Fibroblast of villous mesenchyme (primary cell): ENCODE measurements around the gene PIBF1. TPM values are rescaled to one million over a fixed set of nuclear protein-coding genes. Genes with fewer than 3 reads are reported as not detected.

ENCODE experiments used
- DNase-seq: peaks from one replicate; pipeline ENCODE4 v3.0.0-alpha.2; 2010; ENCODE audit warnings: low read depth
- H3K4me3 ChIP-seq: 2 replicates; pipeline ENCODE4 v1.5.1; 2011; ENCODE audit warnings: low read depth, mild to moderate bottlenecking, low read length
- total RNA-seq: library from RNA; depleted of rRNA; stranded (reverse); fragments of >200 nt; gene quantifications from 2 replicates; pipeline ENCODE4 v1.2.3, GENCODE V29; 2012
- TF ChIP-seq, protein P1 (sequence below): IDR thresholded peaks from 2 replicates; pipeline ENCODE4 v1.5.1; 2012; ENCODE audit warnings: low read depth, mild to moderate bottlenecking, low read length; ENCODE audit not compliant: insufficient read depth

Gene PIBF1
- total RNA-seq, 1 donor: 25.0 TPM

DNA sequence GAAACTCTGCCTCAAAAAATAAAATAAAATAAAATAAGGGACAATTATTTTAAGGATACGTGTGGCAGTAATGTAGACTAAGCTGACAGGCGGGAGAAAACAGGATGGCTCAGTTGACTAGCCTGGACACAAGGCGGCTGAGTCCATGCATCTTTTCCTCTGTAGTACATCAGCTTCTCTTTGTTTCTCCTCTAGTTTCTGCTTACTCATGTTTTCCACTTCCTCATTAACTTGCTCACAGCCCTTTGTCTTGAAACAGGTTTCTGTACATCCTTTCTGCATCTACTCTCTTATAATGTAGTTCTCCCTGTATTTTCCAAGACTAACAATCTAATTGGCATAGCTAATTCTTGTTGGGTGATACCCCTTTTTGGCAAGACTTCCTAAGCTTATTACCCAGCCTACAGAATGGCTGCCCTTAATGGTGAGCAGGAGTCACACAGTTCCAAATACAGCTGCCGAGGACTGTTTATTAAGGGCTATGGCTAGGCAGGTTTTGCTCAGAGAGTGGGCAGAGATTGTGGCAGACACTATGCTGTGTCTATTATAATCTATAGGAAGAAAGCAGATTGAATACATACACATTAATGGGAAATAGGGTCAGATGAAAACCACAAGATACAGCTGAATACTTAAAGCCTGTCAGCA is 218.2 kb downstream of the PIBF1 start:
- DNase-seq: peak; percentile 17
- TF ChIP-seq, protein P1, sequence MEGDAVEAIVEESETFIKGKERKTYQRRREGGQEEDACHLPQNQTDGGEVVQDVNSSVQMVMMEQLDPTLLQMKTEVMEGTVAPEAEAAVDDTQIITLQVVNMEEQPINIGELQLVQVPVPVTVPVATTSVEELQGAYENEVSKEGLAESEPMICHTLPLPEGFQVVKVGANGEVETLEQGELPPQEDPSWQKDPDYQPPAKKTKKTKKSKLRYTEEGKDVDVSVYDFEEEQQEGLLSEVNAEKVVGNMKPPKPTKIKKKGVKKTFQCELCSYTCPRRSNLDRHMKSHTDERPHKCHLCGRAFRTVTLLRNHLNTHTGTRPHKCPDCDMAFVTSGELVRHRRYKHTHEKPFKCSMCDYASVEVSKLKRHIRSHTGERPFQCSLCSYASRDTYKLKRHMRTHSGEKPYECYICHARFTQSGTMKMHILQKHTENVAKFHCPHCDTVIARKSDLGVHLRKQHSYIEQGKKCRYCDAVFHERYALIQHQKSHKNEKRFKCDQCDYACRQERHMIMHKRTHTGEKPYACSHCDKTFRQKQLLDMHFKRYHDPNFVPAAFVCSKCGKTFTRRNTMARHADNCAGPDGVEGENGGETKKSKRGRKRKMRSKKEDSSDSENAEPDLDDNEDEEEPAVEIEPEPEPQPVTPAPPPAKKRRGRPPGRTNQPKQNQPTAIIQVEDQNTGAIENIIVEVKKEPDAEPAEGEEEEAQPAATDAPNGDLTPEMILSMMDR: no peak

DNA sequence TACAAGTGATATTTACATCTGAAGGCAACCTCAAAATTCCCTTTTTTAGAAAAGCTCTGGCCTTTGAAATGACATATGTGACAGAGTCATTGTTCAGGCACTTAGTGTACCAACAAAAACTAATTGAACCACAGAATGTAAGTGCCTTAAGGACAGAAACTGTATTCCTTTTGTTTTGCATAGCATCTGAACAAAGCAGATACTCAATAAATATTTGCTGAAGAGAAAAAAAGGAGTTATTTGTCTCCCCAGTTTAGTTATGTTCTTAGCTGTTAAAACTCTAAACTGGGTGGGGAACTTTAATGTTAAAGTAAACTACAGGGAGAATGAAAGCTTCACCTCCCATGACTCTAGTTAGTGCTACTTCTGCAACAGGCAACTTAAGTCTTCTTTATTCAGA is 220.0 kb downstream of the PIBF1 start:
- H3K4me3 ChIP-seq: no peak overlapping the region
- TF ChIP-seq, protein P1: no peak
- no peak for DNase-seq

More for the DNA sequence above, 218.2 kb downstream of the PIBF1 start:
- H3K4me3 ChIP-seq: no peak overlapping the region

- H3K4me3 ChIP-seq: no peak overlapping the region
- DNase-seq: no peak
- TF ChIP-seq, protein P1: no peak
These were observed 229.8 kb downstream of the PIBF1 start for GRCh38 chr13:73011751-73012150.

DNA sequence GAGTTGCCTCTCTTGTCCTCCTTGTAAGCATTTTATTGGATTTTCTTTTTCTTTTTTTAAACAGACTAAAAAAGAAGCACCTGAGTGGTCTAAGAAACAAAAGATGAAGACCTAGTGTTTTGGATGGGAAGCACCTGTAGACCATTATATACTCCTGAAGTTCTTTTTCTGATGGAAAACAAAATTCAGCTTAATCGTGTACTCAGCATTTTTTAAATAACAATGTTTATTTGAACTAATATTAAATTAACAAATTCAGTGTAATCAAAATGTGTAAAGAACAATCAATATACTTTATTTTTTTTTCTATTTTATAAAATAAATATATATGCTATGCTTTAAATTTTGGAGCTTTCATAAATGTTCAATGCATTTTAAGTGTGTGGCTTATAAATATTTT is 233.9 kb downstream of the PIBF1 start:
- H3K4me3 ChIP-seq: no peak overlapping the region
- TF ChIP-seq, protein P1: no peak
- DNase-seq: no peak

GRCh38 chr13:73018336-73018735 is 236.4 kb downstream of the PIBF1 start:
- H3K4me3 ChIP-seq: no peak overlapping the region
- TF ChIP-seq, protein P1: no peak
- no peak for DNase-seq

DNA sequence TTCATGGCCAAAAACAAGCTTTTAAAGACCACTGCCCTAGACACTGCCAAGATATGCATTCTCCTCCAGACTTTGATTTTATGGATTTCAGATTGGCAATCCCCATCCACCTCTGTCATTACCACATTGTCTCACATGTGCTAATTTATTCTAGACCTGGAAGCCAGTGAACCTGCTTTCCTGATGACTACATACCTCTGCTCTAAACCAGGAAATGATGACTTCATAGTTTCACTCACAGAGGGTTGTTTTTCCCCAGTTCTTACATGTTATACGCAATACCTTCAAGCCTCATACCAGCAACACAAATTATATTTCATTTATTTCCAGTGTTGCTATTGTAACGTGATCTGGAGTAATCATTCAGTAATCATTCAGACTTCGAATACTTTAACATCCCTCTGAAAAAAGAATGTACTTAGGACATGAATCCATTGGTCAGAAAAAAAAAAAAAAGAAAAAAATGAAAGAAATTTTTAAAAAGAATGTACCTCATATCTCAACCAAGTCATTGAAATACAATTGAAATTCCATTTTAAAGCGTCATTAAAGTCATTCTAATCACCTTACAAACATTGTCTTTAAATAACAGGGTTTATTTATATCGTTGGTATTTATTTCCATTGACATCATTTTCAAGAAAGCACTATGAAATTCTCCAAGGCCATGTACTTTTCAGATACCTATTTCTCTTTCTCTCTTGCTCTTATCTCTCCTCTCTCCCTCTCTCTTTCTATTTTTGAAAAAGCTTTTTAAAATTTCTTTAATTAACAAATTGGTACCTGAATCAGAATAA is 243.5 kb downstream of the PIBF1 start:
- no peak overlapping the region for H3K4me3 ChIP-seq
- no peak for DNase-seq
- TF ChIP-seq, protein P1: no peak
